Kasumi-1 (cell line): ENCODE data around the gene OR2T5.
"Not testable (repeated sequence)": the region's sequence is repeated elsewhere in the genome, so short reads cannot be mapped to it uniquely, and the experiment has no call there.

Experiments used
- DNase-seq, 2 experiments: peaks; one replicate each; lab custom pipeline; 2025; lab: John Stamatoyannopoulos, UW

OR2T5 gene

GRCh38 chr1:248500305-248501035 is 12.1 kb downstream of the OR2T5 start:
- DNase-seq = peak in 1 of 2 experiments; percentile 21

DNA sequence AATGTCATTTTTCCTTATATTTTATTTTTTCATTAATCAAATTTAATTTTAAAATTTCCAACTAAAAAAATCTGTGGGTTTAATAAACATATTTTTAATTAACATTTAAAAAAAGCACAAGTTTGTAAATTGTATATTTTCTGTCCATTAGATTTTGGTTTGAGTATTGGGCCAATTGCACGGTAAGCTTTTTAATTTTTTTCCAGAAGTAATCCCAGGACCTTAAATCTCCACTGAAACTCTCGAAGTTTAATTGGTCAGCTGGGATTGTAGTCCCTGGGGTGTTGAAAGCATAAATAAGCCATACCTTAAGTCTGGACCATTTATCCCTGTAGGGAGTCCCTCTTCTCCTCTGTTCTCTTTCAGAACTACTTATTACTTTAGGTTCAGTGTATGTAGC is 19.4 kb downstream of the OR2T5 start, which contains the start of gene OR2G6:
OR2G6 (plus strand) TSS at position 301 of the 400 bp plus-strand sequence. CDS start 13,574 bp downstream, outside the sequence.
- DNase-seq = not testable (repeated sequence)

DNA sequence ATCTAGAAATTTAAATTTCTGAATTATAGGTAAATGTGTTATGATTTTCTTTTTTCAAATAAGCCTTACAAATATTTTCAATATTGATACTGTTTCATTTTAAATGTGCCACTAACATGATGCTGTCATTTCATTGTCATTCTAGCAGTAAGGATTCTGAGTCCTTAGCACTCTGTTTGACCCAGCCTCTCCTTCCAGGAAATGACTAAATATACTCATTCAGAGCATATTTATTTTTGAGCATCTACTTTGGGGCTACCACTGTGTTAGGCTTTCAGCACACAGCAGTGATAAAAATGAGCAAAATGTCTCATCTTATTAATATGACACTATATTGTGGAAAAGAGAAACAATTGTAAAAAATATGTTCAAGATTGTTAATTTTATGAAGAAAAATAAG is 21.8 kb downstream of the OR2T5 start:
- DNase-seq = not testable (repeated sequence)

GRCh38 chr1:248521856-248522255 is 33.5 kb downstream of the OR2T5 start:
- no peak for DNase-seq

DNA sequence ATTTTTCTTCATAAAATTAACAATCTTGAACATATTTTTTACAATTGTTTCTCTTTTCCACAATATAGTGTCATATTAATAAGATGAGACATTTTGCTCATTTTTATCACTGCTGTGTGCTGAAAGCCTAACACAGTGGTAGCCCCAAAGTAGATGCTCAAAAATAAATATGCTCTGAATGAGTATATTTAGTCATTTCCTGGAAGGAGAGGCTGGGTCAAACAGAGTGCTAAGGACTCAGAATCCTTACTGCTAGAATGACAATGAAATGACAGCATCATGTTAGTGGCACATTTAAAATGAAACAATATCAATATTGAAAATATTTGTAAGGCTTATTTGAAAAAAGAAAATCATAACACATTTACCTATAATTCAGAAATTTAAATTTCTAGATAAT is 49.1 kb downstream of the OR2T5 start:
- DNase-seq = not testable (repeated sequence)
